LNCaP clone FGC (cell line): ENCODE data around the gene FZD2.

Experiments
- DNase-seq: peaks from one replicate; pipeline ENCODE4 v3.0.0-alpha.2; 2011; ENCODE audit warnings: low read depth
- H3K4me3 ChIP-seq: 2 replicates; pipeline ENCODE4 v1.5.1; 2011; ENCODE audit warnings: mild to moderate bottlenecking, low read depth, low read length, control low read depth
- CTCF ChIP-seq: IDR thresholded peaks from 2 replicates; pipeline ENCODE4 v1.5.1; 2012; ENCODE audit warnings: mild to moderate bottlenecking; ENCODE audit not compliant: control insufficient read depth, insufficient read depth; ENCODE audit errors: extremely low read depth

The FZD2 gene

GRCh38 chr17:44568945-44569858 is 11.9 kb downstream of the FZD2 start:
- TF ChIP-seq CTCF = no peak
- H3K4me3 ChIP-seq = no peak overlapping the region
- DNase-seq = no peak

GRCh38 chr17:44572801-44573200 is 15.5 kb downstream of the FZD2 start:
- TF ChIP-seq CTCF = no peak
- no peak overlapping the region for H3K4me3 ChIP-seq
- DNase-seq = no peak

DNA sequence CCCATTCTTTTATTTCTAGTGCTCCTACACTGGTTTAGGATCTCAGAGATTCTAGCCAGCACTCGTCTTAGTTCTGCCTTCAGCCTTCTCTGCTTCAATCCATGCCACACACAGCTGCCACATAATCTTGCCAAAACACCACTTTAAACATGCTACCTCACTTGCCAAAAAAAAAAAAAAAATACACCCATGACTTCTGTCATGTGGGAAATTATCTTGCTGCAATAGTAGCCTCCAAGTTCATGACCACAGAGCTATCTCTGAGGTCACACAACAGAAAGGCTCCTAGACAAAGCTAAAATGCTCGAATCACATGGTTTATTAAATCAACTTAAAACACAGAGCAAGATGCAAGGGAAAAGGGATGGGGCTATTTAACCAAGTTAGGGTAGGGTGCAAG is 18.1 kb downstream of the FZD2 start:
- H3K4me3 ChIP-seq = no peak overlapping the region
- no peak for DNase-seq
- no peak for TF ChIP-seq CTCF

- no peak for DNase-seq
- no peak overlapping the region for H3K4me3 ChIP-seq
- no peak for TF ChIP-seq CTCF
Observed at GRCh38 chr17:44578947-44579346, 21.7 kb downstream of the FZD2 start.

DNA sequence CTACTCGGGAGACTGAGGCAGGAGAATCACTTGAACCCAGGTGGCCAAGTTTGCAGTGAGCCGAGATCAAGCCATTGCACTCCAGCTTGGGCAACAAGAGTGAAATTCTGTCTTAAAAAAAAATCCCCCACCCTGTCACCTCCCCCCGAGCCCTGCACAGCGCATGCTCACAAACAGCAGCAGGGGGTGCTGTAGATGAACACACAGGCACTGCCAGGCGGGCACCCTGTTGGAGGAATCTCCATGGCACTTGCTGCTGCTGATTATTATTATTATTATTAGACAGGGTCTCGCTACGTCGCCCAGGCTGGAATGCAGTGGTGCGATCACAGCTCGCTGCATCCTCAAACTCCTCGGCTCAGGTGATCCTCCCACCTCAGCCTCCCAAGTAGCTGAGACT is 24.6 kb downstream of the FZD2 start:
- TF ChIP-seq CTCF = 0 out of 2 replicates have a peak, but pooled peaks have one; percentile 25
- DNase-seq = no peak

GRCh38 chr17:44584443-44584842 is 27.2 kb downstream of the FZD2 start:
- no peak for DNase-seq
- no peak overlapping the region for H3K4me3 ChIP-seq

More for the DNA sequence above, 24.6 kb downstream of the FZD2 start:
- H3K4me3 ChIP-seq = no peak overlapping the region

More at GRCh38 chr17:44584443-44584842, 27.2 kb downstream of the FZD2 start:
- TF ChIP-seq CTCF = no peak
